Lung (tissue), 16 donors: ENCODE measurements around the gene ABCB11. TPM values are rescaled to one million over a fixed set of nuclear protein-coding genes. Genes with fewer than 3 reads are reported as not detected.

Experiments used
- ATAC-seq: fragments of 200-7000 bp; cut with Tn5 transposase; one replicate; pipeline ENCODE4 v1.9.1; 2020; ENCODE audit warnings: moderate number of reproducible peaks; ENCODE audit not compliant: insufficient read depth, low FRiP score
- DNase-seq, 3 donors: peaks; one replicate each; pipeline ENCODE4 v3.0.0-alpha.2; 2013 to 2017
- H3K27ac ChIP-seq, 2 donors: one replicate each; pipeline ENCODE4 v1.5.1; 2013; ENCODE audit warnings: mild to moderate bottlenecking in 2 of 2, moderate library complexity in 2 of 2, control low read depth in 1 of 2, inconsistent platforms in 1 of 2, low read depth in 1 of 2, low read length in 1 of 2
- H3K27me3 ChIP-seq, 3 donors: one replicate each; pipeline ENCODE4 v1.5.1; 2013; ENCODE audit warnings: low read length in 2 of 3; ENCODE audit not compliant: control insufficient read depth in 3 of 3, insufficient read depth in 3 of 3
- H3K36me3 ChIP-seq, 4 donors: one replicate each; pipeline ENCODE4 v1.5.1; 2013; ENCODE audit warnings: low read length in 4 of 4, mild to moderate bottlenecking in 1 of 4, moderate library complexity in 1 of 4; ENCODE audit not compliant: control insufficient read depth in 4 of 4, insufficient read depth in 4 of 4
- H3K4me1 ChIP-seq, 5 donors: one replicate each; pipeline ENCODE4 v1.5.1; 2013; ENCODE audit warnings: low read length in 5 of 5, mild to moderate bottlenecking in 2 of 5, moderate library complexity in 1 of 5; ENCODE audit not compliant: control insufficient read depth in 5 of 5, insufficient read depth in 5 of 5
- H3K4me3 ChIP-seq: one replicate; pipeline ENCODE4 v1.5.1; 2013; ENCODE audit warnings: mild to moderate bottlenecking, control low read depth, moderate library complexity
- H3K9ac ChIP-seq, 2 donors: one replicate each; pipeline ENCODE4 v1.5.1; 2013; ENCODE audit warnings: low read length in 2 of 2, control low read depth in 1 of 2; ENCODE audit not compliant: insufficient read depth in 1 of 2
- H3K9me3 ChIP-seq, 4 donors: one replicate each; pipeline ENCODE4 v1.5.1; 2013; ENCODE audit warnings: low read length in 3 of 4, mild to moderate bottlenecking in 1 of 4, moderate library complexity in 1 of 4; ENCODE audit not compliant: control insufficient read depth in 4 of 4, insufficient read depth in 3 of 4
- WGBS, 2 donors: extraction: QIAGEN DNeasy Blood & Tissue Kit; methylation state at CpG; one replicate each; pipeline ENCODE4 v1.1.7; 2013; 5-methylcytosine and 5-hydroxymethylcytosine counted together
- long read RNA-seq, 5 donors: transcript quantifications; one replicate each; lab custom pipeline, GENCODE V29; 2026
- polyA plus RNA-seq, 2 donors: library from polyadenylated mRNA; stranded (reverse); fragments of 200-250 nt; gene quantifications; one replicate each; pipeline ENCODE4 v1.2.1, GENCODE V29; 2013
- total RNA-seq, 2 donors: library from RNA; depleted of rRNA in 1 of 2; stranded (reverse); fragments of >200 nt in 1 of 2; gene quantifications; one replicate each; pipeline ENCODE4 v1.2.1, GENCODE V29; 2014 to 2021
- TF ChIP-seq, protein P1 (sequence below): IDR thresholded peaks from 2 replicates; pipeline ENCODE4 v1.5.1; 2012; ENCODE audit warnings: mild to moderate bottlenecking; ENCODE audit errors: control extremely low read depth, extremely low read depth
- donor health status: control.
- donor health status: control.
- donor health status: Bipolar disorder and iron deficiency.
- donor health status: healthy.
- donor health status: DM: yes; HTN: yes; CAD: no.

The ABCB11 gene
- total RNA-seq (under 1 TPM; 0.15 to 0.37 TPM), polyA plus RNA-seq (under 1 TPM; 0.02 TPM)
- long read RNA-seq, donor 1: 0 reads
- long read RNA-seq, donor 2: 0 reads
- long read RNA-seq, donor 3: 0 reads
- long read RNA-seq, donor 4: 0 reads
- long read RNA-seq, donor 5: 0 reads

GRCh38 chr2:169031202-169031601, at the start of gene ABCB11:
Gene ABCB11 (minus strand): TSS chr2:169031324. CDS start chr2:169018125, 13,199 bp downstream.
- no peaks in the 10 kb centered on the region for H3K27me3 ChIP-seq
- DNase-seq: no peak
- peaks cover 0 to 2% (median 0%) of the 10 kb centered on the region in 4 donors for H3K9me3 ChIP-seq
- no peak within 1 kb of the TSS for H3K9ac ChIP-seq
- no peak for ATAC-seq
- 65 to 69% methylated on average over 3 of the region's 3 CpGs for WGBS, 2 donors
- H3K36me3 ChIP-seq: no peaks in the 10 kb centered on the region
- H3K4me3 ChIP-seq: no peak within 1 kb of the TSS
- H3K27ac ChIP-seq: no peak within 1 kb of the TSS
- TF ChIP-seq, protein P1, sequence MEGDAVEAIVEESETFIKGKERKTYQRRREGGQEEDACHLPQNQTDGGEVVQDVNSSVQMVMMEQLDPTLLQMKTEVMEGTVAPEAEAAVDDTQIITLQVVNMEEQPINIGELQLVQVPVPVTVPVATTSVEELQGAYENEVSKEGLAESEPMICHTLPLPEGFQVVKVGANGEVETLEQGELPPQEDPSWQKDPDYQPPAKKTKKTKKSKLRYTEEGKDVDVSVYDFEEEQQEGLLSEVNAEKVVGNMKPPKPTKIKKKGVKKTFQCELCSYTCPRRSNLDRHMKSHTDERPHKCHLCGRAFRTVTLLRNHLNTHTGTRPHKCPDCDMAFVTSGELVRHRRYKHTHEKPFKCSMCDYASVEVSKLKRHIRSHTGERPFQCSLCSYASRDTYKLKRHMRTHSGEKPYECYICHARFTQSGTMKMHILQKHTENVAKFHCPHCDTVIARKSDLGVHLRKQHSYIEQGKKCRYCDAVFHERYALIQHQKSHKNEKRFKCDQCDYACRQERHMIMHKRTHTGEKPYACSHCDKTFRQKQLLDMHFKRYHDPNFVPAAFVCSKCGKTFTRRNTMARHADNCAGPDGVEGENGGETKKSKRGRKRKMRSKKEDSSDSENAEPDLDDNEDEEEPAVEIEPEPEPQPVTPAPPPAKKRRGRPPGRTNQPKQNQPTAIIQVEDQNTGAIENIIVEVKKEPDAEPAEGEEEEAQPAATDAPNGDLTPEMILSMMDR: no peak
- H3K4me1 ChIP-seq: no peaks in the 10 kb centered on the region

DNA sequence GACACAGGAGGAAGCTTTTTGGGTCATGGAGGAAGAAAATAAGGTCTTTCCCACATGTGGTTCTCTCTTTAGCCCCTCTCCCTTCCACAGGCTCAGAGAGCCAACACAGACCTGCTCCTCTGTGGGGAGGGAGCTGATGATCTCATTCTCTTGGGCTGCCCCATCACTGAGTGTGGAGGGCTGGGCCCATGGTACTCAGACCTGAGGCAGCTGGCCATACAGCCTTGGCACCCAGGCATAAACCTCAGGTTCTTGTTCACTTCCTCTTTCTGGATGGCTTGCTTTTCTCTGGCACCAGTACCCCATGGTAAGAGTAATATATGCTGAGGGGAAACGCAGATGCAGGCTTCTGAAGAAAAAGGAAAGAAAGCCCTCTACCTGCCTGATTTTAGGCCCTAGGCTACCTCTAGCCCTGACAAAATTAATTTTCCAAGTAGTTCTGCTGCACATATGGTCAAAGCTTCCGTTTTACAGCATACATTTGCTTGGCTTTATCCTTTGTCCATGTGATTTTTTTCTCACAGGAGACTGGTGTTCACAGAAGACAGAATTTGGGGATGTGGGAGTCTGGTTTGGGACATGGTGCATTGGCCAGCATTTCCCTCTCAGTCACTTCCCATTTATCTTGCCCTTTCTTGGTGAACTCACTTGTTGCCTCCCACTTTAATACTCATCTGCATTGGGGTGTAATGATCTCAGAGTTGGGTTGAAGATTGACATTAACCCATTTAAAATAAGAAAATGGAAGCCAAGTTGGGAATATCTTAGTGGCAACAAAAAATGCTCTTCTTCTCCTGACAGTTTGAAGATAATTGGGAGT, 49.3 kb upstream of the ABCB11 start:
- no peak overlapping the region for H3K4me3 ChIP-seq
- H3K4me1 ChIP-seq: no peaks in the 10 kb centered on the region
- WGBS, 2 donors: 63 to 67% methylated on average over 2 of the region's 2 CpGs
- H3K9ac ChIP-seq: no peak overlapping the region
- H3K36me3 ChIP-seq: no peaks in the 10 kb centered on the region
- no peak overlapping the region for H3K27ac ChIP-seq
- TF ChIP-seq, protein P1: no peak
- ATAC-seq: no peak
- no peaks in the 10 kb centered on the region for H3K27me3 ChIP-seq
- no peaks in the 10 kb centered on the region for H3K9me3 ChIP-seq
- no peak for DNase-seq

- no peak overlapping the region for H3K9ac ChIP-seq
- H3K4me1 ChIP-seq: no peaks in the 10 kb centered on the region
- H3K36me3 ChIP-seq: no peaks in the 10 kb centered on the region
- TF ChIP-seq, protein P1: no peak
- no peaks in the 10 kb centered on the region for H3K9me3 ChIP-seq
- no peak overlapping the region for H3K4me3 ChIP-seq
- ATAC-seq (no peak), DNase-seq (no peak)
- 45 to 71% methylated on average over 2 of the region's 2 CpGs for WGBS, 2 donors
- H3K27ac ChIP-seq: peak overlapping the region in 1 of 2 donors; percentile 48
- no peaks in the 10 kb centered on the region for H3K27me3 ChIP-seq
Measured at GRCh38 chr2:169077674-169078240, 46.6 kb upstream of the ABCB11 start.
